ENCODE results near the gene CLPSL1. TPM values are rescaled to one million over a fixed set of nuclear protein-coding genes. Genes with fewer than 3 reads are reported as not detected.

Gene CLPSL1
- total and polyA plus RNA-seq, 2 of the 13 experiments (the other 11 are each of a cell fraction or from before 2014, with no cell fraction given): not detected

DNA sequence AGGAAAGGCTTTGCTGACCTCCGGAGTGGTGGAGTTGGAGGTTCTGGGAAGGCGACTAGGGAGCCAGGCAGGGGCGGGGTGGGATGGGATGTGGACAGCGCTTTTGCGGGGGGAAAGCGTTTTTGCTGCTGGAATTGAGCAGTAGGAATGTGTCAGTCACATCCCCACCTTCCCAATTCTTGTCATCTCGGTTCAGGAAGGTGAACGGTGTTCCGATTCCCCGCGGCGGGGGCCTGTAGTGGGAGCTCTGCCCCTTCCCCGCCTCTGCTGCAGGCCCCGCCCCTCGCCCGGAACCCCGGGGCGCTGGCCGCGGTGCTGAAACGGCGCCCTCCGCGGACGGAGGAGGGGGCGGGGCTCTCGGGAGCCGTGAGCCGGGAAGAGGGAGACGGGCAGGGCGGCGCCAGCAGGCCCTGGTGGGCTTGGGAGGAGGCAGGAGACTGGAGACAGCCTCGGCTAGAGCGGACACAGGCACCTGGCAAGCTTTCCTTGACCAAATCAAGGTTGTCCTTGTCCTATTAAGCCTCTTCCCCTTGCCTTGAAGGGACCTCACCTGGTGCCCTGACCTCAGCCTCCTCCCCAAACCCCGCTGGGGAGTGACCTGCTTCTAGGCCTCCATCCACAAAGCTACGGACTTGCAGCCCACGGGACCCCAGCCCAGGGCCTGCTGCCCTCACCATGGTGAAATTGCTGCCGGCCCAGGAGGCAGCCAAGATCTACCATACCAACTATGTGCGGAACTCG is 24.3 kb downstream of the CLPSL1 start, which contains the start of gene LHFPL5 (continued):
- TF ChIP-seq, protein P1, sequence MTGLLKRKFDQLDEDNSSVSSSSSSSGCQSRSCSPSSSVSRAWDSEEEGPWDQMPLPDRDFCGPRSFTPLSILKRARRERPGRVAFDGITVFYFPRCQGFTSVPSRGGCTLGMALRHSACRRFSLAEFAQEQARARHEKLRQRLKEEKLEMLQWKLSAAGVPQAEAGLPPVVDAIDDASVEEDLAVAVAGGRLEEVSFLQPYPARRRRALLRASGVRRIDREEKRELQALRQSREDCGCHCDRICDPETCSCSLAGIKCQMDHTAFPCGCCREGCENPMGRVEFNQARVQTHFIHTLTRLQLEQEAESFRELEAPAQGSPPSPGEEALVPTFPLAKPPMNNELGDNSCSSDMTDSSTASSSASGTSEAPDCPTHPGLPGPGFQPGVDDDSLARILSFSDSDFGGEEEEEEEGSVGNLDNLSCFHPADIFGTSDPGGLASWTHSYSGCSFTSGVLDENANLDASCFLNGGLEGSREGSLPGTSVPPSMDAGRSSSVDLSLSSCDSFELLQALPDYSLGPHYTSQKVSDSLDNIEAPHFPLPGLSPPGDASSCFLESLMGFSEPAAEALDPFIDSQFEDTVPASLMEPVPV (CRISPR knock-in tag; IDR thresholded peaks at IDR 0.05): peak; percentile 96
- no peak for TF ChIP-seq SIN3B (IDR thresholded peaks at IDR 0.05; ENCODE audit: low read length)
- peak; percentile 99 for TF ChIP-seq ZNF430 (CRISPR knock-in tag; IDR thresholded peaks at IDR 0.05)
- TF ChIP-seq ZNF792 (CRISPR knock-in tag; IDR thresholded peaks at IDR 0.05): peak; percentile 99
- TF ChIP-seq, protein P2, sequence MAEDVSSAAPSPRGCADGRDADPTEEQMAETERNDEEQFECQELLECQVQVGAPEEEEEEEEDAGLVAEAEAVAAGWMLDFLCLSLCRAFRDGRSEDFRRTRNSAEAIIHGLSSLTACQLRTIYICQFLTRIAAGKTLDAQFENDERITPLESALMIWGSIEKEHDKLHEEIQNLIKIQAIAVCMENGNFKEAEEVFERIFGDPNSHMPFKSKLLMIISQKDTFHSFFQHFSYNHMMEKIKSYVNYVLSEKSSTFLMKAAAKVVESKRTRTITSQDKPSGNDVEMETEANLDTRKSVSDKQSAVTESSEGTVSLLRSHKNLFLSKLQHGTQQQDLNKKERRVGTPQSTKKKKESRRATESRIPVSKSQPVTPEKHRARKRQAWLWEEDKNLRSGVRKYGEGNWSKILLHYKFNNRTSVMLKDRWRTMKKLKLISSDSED (CRISPR knock-in tag; IDR thresholded peaks at IDR 0.05): peak; percentile 92; the same call in 1 of the 2 replicates
- TF ChIP-seq ZNF317 (CRISPR knock-in tag; IDR thresholded peaks at IDR 0.05): peak; percentile 92
- no peak for TF ChIP-seq HMGA1 (CRISPR knock-in tag; conservative IDR thresholded peaks at IDR 0.05)
- TF ChIP-seq TRAFD1 (CRISPR knock-in tag; IDR thresholded peaks at IDR 0.05; ENCODE audit: borderline replicate concordance): 0 out of 2 replicates have a peak, but pooled peaks have one; percentile 66
- TF ChIP-seq ZBTB40 (IDR thresholded peaks at IDR 0.05): no peak
- peak; percentile 94 for TF ChIP-seq ZBTB40 (CRISPR knock-in tag; IDR thresholded peaks at IDR 0.05)
- TF ChIP-seq ZNF616 (CRISPR knock-in tag; IDR thresholded peaks at IDR 0.05; ENCODE audit: low read depth): peak; percentile 88; the same call in 1 of the 2 replicates
- TF ChIP-seq ZFP41 (CRISPR knock-in tag; IDR thresholded peaks at IDR 0.05; ENCODE audit: borderline replicate concordance): peak; percentile 98
